ENCODE results near the gene TRPM5. TPM values are rescaled to one million over a fixed set of nuclear protein-coding genes. Genes with fewer than 3 reads are reported as not detected.
"Not testable (repeated sequence)": the region's sequence is repeated elsewhere in the genome, so short reads cannot be mapped to it uniquely, and the experiment has no call there.

TRPM5 gene
- total RNA-seq, 1 experiment from 2014 or later, result not detected

DNA sequence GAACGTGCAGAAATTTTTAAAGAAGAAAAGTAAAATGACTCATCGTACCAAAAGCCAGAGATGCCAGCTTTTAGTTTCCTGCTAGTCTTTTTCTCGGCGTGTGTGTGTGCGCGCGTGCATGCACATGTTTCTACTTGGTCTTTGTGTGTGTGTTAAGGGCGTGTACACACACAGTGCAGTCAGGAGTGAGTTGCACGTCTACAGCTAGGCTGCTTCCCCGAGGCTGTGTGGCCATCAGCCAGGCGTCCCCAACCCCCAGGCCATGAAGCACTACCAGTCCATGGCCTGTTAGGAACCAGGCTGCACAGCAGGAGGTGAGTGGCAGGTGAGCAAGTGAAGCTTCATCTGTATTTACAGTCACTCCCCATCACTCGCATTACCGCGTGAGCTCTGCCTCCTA, 36.9 kb upstream of the TRPM5 start:
- Histone ChIP-seq H3K4me2 (ENCODE audit: low read depth, low read length, poor library complexity, severe bottlenecking) (no peak overlapping the region), H4K20me1 (ENCODE audit: insufficient read depth, low read depth, low read length) (no peaks in the 10 kb centered on the region), H3K79me2 (ENCODE audit: low read length) (no peaks in the 10 kb centered on the region), H3K4me1 (ENCODE audit: low read length) (no peaks in the 10 kb centered on the region), H2AFZ (ENCODE audit: low read length) (no peak overlapping the region), H3K9ac (ENCODE audit: low read length) (no peak overlapping the region), H3K9me2 (replicated peaks; ENCODE audit: insufficient read depth, low read length) (no peaks in the 10 kb centered on the region), H3K27ac (ENCODE audit: low read length) (no peak overlapping the region), H3K36me3 (ENCODE audit: insufficient read depth, low read length) (no peaks in the 10 kb centered on the region; the same call in 1 of the 2 replicates), H3K4me3 (ENCODE audit: low read length) (no peak overlapping the region), H3K9me3 (ENCODE audit: low read length) (peaks cover 3% of the 10 kb centered on the region; the same call in 1 of the 2 replicates), H3K27me3 (ENCODE audit: low read length) (0 out of 2 replicates have a peak, but pooled peaks cover 4% of the 10 kb centered on the region)
- DNase-seq, result no peak

DNA sequence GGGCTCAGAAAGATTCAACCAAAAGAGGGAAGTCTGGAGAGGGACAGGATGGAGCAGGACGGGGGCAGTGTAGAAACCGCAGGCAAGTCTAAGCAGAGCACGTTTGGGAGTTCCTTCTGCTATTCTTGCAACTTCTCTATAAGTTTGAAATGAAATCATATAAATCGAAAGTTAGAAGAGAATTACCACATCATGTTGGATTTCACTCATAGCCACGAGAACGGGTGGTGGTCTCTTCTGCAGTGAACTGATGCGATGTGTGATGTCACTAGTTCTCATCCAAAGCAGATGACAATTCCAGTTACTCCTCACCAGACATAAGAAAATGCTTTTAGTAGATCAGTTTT, 36.5 kb upstream of the TRPM5 start:
- no peaks in the 10 kb centered on the region; the same call in 1 of the 2 replicates for H3K36me3 ChIP-seq (ENCODE audit: insufficient read depth, low read length)
- H3K27me3 ChIP-seq (ENCODE audit: low read length), result 0 out of 2 replicates have a peak, but pooled peaks cover 4% of the 10 kb centered on the region
- no peak overlapping the region for H3K4me2 ChIP-seq (ENCODE audit: low read depth, low read length, poor library complexity, severe bottlenecking)
- H3K9ac ChIP-seq (ENCODE audit: low read length), result no peak overlapping the region
- H4K20me1 ChIP-seq (ENCODE audit: insufficient read depth, low read depth, low read length), result no peaks in the 10 kb centered on the region
- H3K4me3 ChIP-seq (ENCODE audit: low read length), result no peak overlapping the region
- no peaks in the 10 kb centered on the region for H3K9me2 ChIP-seq (replicated peaks; ENCODE audit: insufficient read depth, low read length)
- H3K79me2 ChIP-seq (ENCODE audit: low read length), result no peaks in the 10 kb centered on the region
- H3K27ac ChIP-seq (ENCODE audit: low read length), result no peak overlapping the region
- peaks cover 3% of the 10 kb centered on the region; the same call in 1 of the 2 replicates for H3K9me3 ChIP-seq (ENCODE audit: low read length)
- no peak overlapping the region for H2AFZ ChIP-seq (ENCODE audit: low read length)
- DNase-seq, result no peak
- H3K4me1 ChIP-seq (ENCODE audit: low read length), result no peaks in the 10 kb centered on the region

DNA sequence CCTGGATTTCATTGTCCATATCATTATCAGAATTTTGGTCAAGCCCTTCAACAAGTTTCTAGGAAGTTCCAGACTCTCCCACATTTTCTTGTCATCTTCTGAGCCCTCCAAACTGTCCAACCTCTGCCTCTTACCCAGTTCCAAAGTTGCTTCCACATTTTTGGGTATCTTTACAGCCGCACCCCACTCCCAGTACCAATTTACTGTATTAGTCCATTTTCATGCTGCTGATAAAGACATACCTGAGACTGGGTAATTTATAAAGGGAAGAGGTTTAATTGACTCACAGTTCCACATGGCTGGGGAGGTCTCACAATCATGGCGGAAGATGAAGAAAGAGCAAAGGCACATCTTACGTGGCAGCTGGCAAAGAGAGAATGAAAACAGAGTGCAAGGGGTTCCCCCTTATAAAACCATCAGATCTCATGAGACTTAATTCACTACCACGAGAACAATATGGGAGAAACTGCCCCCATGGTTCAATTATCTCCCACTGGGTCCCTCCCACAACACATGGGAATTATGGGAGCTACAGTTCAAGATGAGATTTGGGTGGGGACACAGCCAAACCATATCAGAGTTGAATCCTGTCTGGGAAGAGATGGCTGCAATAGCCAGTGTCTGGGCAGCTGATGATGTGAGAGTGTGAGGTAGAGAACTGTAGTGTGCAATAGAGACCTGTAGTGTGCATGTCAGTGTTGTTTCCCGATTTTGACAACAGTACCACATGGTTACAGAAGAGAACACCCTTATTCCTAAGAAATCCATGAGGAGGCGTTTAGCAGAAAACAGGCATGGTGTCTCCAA, 36.0 kb upstream of the TRPM5 start:
- H3K79me2 ChIP-seq (ENCODE audit: low read length); H3K4me3 ChIP-seq (ENCODE audit: low read length); DNase-seq: not testable (repeated sequence)

DNA sequence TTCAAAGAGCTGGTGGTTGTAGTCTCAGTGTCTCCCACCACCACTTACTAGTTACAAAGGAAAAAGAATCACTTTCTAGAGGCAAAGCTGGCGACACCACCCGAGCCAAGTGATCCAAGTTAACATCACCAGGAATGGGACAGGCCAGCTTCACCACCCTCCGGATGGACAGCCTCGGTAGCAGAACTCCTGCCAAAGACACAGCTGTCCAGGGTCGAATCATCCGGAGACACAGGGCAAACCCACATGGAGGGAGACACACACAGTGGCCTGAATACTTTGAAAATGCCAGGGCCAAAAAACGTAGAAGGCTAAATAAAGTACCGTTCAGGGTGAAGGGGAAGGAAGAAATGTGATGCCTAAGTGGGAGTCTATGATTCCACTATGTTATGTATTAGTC, 33.6 kb upstream of the TRPM5 start:
- H3K4me3 ChIP-seq (ENCODE audit: low read length), result no peak overlapping the region
- H3K4me1 ChIP-seq (ENCODE audit: low read length), result no peaks in the 10 kb centered on the region
- no peak for DNase-seq
- H3K4me2 ChIP-seq (ENCODE audit: low read depth, low read length, poor library complexity, severe bottlenecking), result no peak overlapping the region
- no peaks in the 10 kb centered on the region for H3K36me3 ChIP-seq (ENCODE audit: insufficient read depth, low read length)
- H4K20me1 ChIP-seq (ENCODE audit: insufficient read depth, low read depth, low read length), result no peaks in the 10 kb centered on the region
- no peak overlapping the region for H3K27ac ChIP-seq (ENCODE audit: low read length)
- no peak overlapping the region for H3K9ac ChIP-seq (ENCODE audit: low read length)
- H3K9me3 ChIP-seq (ENCODE audit: low read length), result no peaks in the 10 kb centered on the region; the same call in 1 of the 2 replicates
- no peaks in the 10 kb centered on the region for H3K27me3 ChIP-seq (ENCODE audit: low read length)
- no peaks in the 10 kb centered on the region for H3K79me2 ChIP-seq (ENCODE audit: low read length)
- no peaks in the 10 kb centered on the region for H3K9me2 ChIP-seq (replicated peaks; ENCODE audit: insufficient read depth, low read length)
- H2AFZ ChIP-seq (ENCODE audit: low read length), result no peak overlapping the region

More for the DNA sequence above, 36.0 kb upstream of the TRPM5 start:
- H3K36me3 ChIP-seq (ENCODE audit: insufficient read depth, low read length); H3K9ac ChIP-seq (ENCODE audit: low read length); H3K4me2 ChIP-seq (ENCODE audit: low read depth, low read length, poor library complexity, severe bottlenecking); H3K9me2 ChIP-seq (replicated peaks; ENCODE audit: insufficient read depth, low read length); H2AFZ ChIP-seq (ENCODE audit: low read length); H3K4me1 ChIP-seq (ENCODE audit: low read length); H3K9me3 ChIP-seq (ENCODE audit: low read length); H3K27me3 ChIP-seq (ENCODE audit: low read length); H3K27ac ChIP-seq (ENCODE audit: low read length); H4K20me1 ChIP-seq (ENCODE audit: insufficient read depth, low read depth, low read length): not testable (repeated sequence)

DNA sequence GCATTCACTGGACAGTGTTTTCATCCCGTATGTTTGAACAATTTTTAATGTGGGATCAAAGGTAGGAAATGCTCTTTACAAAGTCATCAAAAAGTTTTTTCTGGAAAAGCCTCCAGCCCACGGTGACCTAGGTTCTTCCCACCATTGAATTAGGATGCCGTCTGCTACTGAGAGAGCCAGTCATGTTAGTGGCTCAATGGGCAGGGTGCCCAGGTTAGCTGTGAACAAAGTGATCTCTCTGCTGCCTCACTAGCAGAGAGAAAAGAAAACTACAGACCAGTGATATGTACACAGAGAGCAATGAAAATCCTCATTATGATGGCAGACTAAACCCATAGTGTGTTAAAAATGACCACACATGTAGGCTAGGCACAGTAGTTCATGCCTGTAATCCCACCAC, 32.9 kb upstream of the TRPM5 start:
- Histone ChIP-seq H3K4me3 (ENCODE audit: low read length) (no peak overlapping the region), H3K4me1 (ENCODE audit: low read length) (no peaks in the 10 kb centered on the region), H3K79me2 (ENCODE audit: low read length) (no peaks in the 10 kb centered on the region), H3K27me3 (ENCODE audit: low read length) (no peaks in the 10 kb centered on the region), H3K36me3 (ENCODE audit: insufficient read depth, low read length) (no peaks in the 10 kb centered on the region), H3K4me2 (ENCODE audit: low read depth, low read length, poor library complexity, severe bottlenecking) (no peak overlapping the region), H2AFZ (ENCODE audit: low read length) (no peak overlapping the region), H4K20me1 (ENCODE audit: insufficient read depth, low read depth, low read length) (no peaks in the 10 kb centered on the region), H3K27ac (ENCODE audit: low read length) (no peak overlapping the region), H3K9me2 (replicated peaks; ENCODE audit: insufficient read depth, low read length) (no peaks in the 10 kb centered on the region), H3K9me3 (ENCODE audit: low read length) (no peaks in the 10 kb centered on the region; the same call in 1 of the 2 replicates), H3K9ac (ENCODE audit: low read length) (no peak overlapping the region)
- DNase-seq, result no peak

DNA sequence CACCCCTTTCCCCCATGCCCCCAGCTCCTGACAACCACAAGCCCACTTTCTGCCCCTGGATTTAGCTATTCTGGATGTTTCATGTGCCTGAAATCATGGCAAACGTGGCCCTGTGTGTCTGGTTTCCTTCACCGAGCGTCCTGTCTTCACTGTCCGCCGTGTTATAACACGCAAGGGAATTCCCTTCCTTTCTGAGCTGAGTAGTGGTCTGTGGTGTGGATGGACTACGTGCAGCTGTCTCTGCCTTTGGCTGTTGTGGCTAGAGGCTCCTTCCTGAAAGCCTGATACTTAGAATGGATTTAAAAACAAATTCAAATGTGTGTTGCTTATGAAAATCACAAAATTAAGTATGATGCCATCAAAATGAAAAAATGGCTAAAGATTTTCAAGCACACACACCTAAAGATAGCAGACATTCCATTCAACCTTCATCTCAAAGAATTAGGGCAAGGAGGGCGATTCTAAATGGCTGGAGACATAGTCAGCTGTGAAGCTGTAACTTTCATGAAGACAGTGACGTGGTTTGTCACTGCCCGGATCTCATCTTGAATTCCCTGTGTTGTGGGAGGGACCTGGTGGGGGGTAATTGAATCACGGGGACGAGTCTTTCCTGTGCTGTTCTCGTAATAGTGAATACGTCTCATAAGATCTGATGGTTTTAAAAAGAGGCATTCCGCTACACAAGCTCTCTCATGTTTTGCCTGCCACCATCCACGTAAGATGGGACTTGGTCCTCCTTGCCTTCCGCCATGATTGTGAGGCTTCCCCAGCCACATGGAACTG, 31.0 kb upstream of the TRPM5 start:
- no peaks in the 10 kb centered on the region for H3K27me3 ChIP-seq (ENCODE audit: low read length)
- H2AFZ ChIP-seq (ENCODE audit: low read length), result no peak overlapping the region
- no peaks in the 10 kb centered on the region for H3K36me3 ChIP-seq (ENCODE audit: insufficient read depth, low read length)
- no peaks in the 10 kb centered on the region for H4K20me1 ChIP-seq (ENCODE audit: insufficient read depth, low read depth, low read length)
- H3K4me1 ChIP-seq (ENCODE audit: low read length), result no peaks in the 10 kb centered on the region
- no peak overlapping the region for H3K27ac ChIP-seq (ENCODE audit: low read length)
- H3K4me2 ChIP-seq (ENCODE audit: low read depth, low read length, poor library complexity, severe bottlenecking), result no peak overlapping the region
- no peak overlapping the region for H3K4me3 ChIP-seq (ENCODE audit: low read length)
- DNase-seq, result no peak
- H3K9me3 ChIP-seq (ENCODE audit: low read length), result no peaks in the 10 kb centered on the region; the same call in 1 of the 2 replicates
- no peaks in the 10 kb centered on the region for H3K9me2 ChIP-seq (replicated peaks; ENCODE audit: insufficient read depth, low read length)
- H3K79me2 ChIP-seq (ENCODE audit: low read length), result no peaks in the 10 kb centered on the region
- no peak overlapping the region for H3K9ac ChIP-seq (ENCODE audit: low read length)

DNA sequence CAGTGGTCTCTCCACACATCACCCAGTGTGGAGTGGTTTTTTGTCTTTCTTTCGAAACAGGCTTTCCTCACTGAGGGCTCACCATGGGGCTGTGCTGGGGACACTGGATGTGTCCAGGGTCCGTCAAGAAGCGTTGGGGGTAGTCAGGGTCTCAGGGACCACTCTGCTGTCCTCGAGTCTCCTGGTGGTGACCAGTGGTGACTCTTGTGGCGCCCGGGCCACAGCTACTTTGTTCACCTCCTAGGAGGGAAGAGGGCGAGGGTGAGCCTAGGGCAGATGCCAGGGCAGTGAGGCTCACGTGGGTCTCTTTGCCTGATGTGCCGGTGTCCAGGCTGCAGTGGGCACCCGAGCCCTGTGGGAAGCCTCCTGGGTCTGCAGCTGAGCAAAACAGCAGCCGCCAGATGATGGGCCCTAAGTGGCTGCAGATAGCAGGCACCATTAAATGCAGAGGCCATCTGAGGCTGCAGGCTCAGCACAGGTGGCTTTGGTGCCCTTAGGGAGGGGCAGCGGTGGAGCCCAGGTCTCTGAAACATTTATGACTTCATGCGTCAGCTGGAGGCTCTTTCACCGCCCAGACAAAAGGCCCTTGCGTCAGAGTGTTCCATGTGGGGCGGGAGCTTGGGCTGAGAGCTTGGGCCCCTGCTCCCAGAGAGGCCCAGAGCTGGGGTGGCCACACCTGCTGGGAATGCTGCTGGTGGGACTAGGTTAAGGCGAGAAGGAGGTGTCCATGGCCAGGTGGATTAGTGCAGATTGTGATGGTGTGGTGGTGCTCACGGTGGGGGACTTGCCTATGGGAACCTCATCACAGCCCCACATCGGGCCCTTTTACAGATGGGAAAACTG, 30.0 kb upstream of the TRPM5 start:
- H3K9me2 ChIP-seq (replicated peaks; ENCODE audit: insufficient read depth, low read length), result no peaks in the 10 kb centered on the region
- H4K20me1 ChIP-seq (ENCODE audit: insufficient read depth, low read depth, low read length), result no peaks in the 10 kb centered on the region
- no peaks in the 10 kb centered on the region for H3K36me3 ChIP-seq (ENCODE audit: insufficient read depth, low read length)
- no peaks in the 10 kb centered on the region for H3K79me2 ChIP-seq (ENCODE audit: low read length)
- no peak overlapping the region for H3K4me3 ChIP-seq (ENCODE audit: low read length)
- DNase-seq, result no peak
- no peak overlapping the region for H3K27ac ChIP-seq (ENCODE audit: low read length)
- H3K9me3 ChIP-seq (ENCODE audit: low read length), result no peaks in the 10 kb centered on the region; the same call in 1 of the 2 replicates
- H3K9ac ChIP-seq (ENCODE audit: low read length), result no peak overlapping the region
- H3K4me1 ChIP-seq (ENCODE audit: low read length), result no peaks in the 10 kb centered on the region
- H2AFZ ChIP-seq (ENCODE audit: low read length), result no peak overlapping the region
- no peak overlapping the region for H3K4me2 ChIP-seq (ENCODE audit: low read depth, low read length, poor library complexity, severe bottlenecking)
- no peaks in the 10 kb centered on the region for H3K27me3 ChIP-seq (ENCODE audit: low read length)

Data from Karpas-422 (cell line).